Stimulated activated CD8-positive, alpha-beta memory T cell treated with anti-CD3 and anti-CD28 coated beads, Interleukin-2, amount 100 ng/mL, for 1 hour (primary cell): Measurements from ENCODE around the gene CCDC81.
"Not testable (repeated sequence)": the region's sequence is repeated elsewhere in the genome, so short reads cannot be mapped to it uniquely, and the experiment has no call there.

Experiments
- DNase-seq, 2 donors: peaks; one replicate each; pipeline ENCODE4 v3.0.0-alpha.2; 2020; ENCODE audit warnings: low read depth in 2 of 2

The CCDC81 gene

GRCh38 chr11:86374586-86374985, at the start of gene CCDC81:
Gene CCDC81 (plus strand): TSS chr11:86374887. CDS start chr11:86375164, 277 bp downstream.
- no peak for DNase-seq

GRCh38 chr11:86335131-86335767, 39.4 kb upstream of the CCDC81 start:
- no peak for DNase-seq

GRCh38 chr11:86337227-86337626, 37.5 kb upstream of the CCDC81 start:
- DNase-seq = no peak

GRCh38 chr11:86341382-86341781, 33.3 kb upstream of the CCDC81 start:
- DNase-seq = no peak

- no peak for DNase-seq
Measured at GRCh38 chr11:86346513-86346912, 28.2 kb upstream of the CCDC81 start.

- no peak for DNase-seq
Measured at GRCh38 chr11:86355256-86355655, 19.4 kb upstream of the CCDC81 start.

- DNase-seq = not testable (repeated sequence)
Measured at GRCh38 chr11:86357412-86357811, 17.3 kb upstream of the CCDC81 start.

GRCh38 chr11:86358720-86359119, 16.0 kb upstream of the CCDC81 start:
- DNase-seq = no peak

- no peak for DNase-seq
Measured at GRCh38 chr11:86360775-86361395, 13.8 kb upstream of the CCDC81 start.

GRCh38 chr11:86363424-86363823, 11.3 kb upstream of the CCDC81 start:
- no peak for DNase-seq

- DNase-seq = no peak
Measured at GRCh38 chr11:86365546-86365945, 9.1 kb upstream of the CCDC81 start.

GRCh38 chr11:86369668-86370067, 5.0 kb upstream of the CCDC81 start:
- no peak for DNase-seq

GRCh38 chr11:86370171-86370570, 4.5 kb upstream of the CCDC81 start:
- no peak for DNase-seq

GRCh38 chr11:86370922-86371594, 3.6 kb upstream of the CCDC81 start:
- no peak for DNase-seq

- DNase-seq = no peak
Measured at GRCh38 chr11:86372041-86372440, 2.6 kb upstream of the CCDC81 start.

GRCh38 chr11:86372586-86372985, 2.1 kb upstream of the CCDC81 start:
- DNase-seq = no peak

GRCh38 chr11:86374069-86374468, 618 bp upstream of the CCDC81 start:
- no peak for DNase-seq

- DNase-seq = no peak
Measured at GRCh38 chr11:86377972-86378371, 3.3 kb downstream of the CCDC81 start.

GRCh38 chr11:86380295-86381059, 5.8 kb downstream of the CCDC81 start:
- no peak for DNase-seq

- no peak for DNase-seq
Measured at GRCh38 chr11:86383041-86383955, 8.6 kb downstream of the CCDC81 start.

- no peak for DNase-seq
Measured at GRCh38 chr11:86386283-86386682, 11.6 kb downstream of the CCDC81 start.
